Adrenal gland (tissue), 5 donors: Measurements from ENCODE around the gene PTH2R.

Experiments
- POLR2A ChIP-seq, 2 donors: fragments of 450-650 bp; IDR thresholded peaks; one replicate each; pipeline ENCODE4 v1.6.1; 2017; ENCODE audit warnings: antibody characterized with exemption in 2 of 2, mild to moderate bottlenecking in 2 of 2, moderate library complexity in 1 of 2
- TF ChIP-seq, protein P1 (sequence below), 6 experiments: fragments of 450-650 bp in 4 of 6; fragments of 200-600 bp in 2 of 6; sonication (generic) in 1 of 6; IDR thresholded peaks; 1 replicate in 5 of 6; 2 replicates in 1 of 6; pipeline versions ENCODE4 v1.5.1 to v1.8.0; 2016 to 2021; ENCODE audit warnings: antibody characterized with exemption in 6 of 6, mild to moderate bottlenecking in 2 of 6, moderate library complexity in 1 of 6
- donor health status: DM: no; HTN: no; CAD: no.

DNA sequence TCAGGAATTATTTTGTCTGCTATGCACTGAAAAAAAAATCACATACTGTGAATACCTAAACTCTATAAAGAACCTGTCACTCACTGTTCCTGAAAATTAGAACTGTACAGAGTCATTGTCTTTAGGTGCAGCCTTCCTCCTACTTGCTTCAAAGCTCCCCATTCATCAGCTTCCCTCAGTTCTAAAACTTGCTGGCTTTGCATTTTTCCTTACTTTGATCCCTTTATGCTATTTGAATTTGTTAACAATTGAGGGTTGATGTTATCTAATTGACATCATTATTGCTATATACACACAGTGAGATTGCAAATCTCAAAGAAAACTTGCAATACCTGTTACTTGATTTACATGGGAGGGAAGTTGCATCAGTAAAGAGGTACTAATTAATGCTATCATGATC is 48.3 kb downstream of the PTH2R start:
- no peak for TF ChIP-seq POLR2A (IDR thresholded peaks at IDR 0.05)
- TF ChIP-seq, protein P1, sequence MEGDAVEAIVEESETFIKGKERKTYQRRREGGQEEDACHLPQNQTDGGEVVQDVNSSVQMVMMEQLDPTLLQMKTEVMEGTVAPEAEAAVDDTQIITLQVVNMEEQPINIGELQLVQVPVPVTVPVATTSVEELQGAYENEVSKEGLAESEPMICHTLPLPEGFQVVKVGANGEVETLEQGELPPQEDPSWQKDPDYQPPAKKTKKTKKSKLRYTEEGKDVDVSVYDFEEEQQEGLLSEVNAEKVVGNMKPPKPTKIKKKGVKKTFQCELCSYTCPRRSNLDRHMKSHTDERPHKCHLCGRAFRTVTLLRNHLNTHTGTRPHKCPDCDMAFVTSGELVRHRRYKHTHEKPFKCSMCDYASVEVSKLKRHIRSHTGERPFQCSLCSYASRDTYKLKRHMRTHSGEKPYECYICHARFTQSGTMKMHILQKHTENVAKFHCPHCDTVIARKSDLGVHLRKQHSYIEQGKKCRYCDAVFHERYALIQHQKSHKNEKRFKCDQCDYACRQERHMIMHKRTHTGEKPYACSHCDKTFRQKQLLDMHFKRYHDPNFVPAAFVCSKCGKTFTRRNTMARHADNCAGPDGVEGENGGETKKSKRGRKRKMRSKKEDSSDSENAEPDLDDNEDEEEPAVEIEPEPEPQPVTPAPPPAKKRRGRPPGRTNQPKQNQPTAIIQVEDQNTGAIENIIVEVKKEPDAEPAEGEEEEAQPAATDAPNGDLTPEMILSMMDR (IDR thresholded peaks at IDR 0.05), result no peak
